Fibroblast of skin of right quadriceps (primary cell): Measurements from ENCODE around the gene RAX.
"Not testable (repeated sequence)": the region's sequence is repeated elsewhere in the genome, so short reads cannot be mapped to it uniquely, and the experiment has no call there.

Experiments used
- DNase-seq: peaks from one replicate; pipeline ENCODE4 v3.0.0-alpha.2; 2013

RAX gene

DNA sequence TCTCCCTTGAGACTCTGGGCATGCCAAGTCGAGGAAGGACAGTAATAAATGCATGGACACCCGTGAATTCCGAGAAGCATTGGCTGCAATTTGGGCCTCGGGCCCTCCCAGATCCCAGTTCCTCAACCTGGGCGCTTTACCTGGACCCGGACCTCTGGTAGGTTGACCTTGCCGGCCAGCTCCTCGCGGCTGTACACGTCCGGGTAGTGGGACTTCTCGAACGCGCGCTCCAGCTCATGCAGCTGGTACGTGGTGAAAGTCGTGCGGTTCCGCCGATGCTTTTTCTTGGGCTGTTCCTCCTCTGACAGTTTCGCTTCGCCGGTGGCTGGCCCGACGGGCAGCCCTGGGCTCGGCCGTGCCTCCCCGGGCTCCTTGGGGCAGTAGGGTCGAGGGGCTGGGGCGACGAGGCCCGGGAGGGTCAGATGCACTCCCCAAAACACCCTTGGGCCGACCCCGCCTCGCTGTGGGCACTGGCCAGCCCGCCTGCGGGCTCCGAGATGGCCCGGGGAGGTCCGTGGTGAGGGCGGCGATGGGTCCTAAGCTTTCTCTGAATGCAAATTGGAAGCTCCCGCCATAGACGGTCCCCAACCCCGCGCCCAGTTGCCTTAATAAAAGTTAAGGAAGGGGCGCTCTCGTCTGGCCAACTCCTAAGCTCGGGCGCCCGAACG lies 899 bp downstream of the RAX start:
- no peak for DNase-seq

DNA sequence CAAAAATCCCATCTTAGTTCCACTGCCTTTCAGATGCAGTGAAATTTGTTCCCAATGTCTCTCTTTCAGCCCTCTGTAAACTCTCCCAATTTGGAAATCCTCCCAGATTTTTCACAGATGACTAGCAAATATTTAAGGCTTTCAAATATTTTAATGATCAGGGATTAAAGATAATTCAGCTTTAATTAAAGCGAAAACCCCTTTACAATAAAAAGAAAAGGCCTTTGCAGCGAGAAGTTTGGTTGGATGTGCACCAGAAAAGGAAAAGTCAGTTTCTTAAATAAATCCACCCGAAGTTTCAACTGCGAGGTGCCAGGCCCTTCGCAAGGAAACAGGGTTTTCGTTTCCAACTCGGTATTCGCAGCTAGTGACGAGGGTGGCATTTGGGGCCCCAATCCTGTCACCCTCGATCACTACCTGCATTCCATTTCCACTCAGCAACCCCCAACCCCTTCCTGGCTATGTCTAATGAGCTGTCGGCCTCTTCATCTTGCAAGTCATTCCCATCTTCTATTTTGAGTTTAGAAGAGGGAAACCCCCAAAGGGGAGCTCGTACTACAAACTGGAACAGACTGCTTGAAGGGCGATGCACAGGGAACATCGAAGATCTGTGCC lies 1.5 kb downstream of the RAX start:
- no peak for DNase-seq

DNA sequence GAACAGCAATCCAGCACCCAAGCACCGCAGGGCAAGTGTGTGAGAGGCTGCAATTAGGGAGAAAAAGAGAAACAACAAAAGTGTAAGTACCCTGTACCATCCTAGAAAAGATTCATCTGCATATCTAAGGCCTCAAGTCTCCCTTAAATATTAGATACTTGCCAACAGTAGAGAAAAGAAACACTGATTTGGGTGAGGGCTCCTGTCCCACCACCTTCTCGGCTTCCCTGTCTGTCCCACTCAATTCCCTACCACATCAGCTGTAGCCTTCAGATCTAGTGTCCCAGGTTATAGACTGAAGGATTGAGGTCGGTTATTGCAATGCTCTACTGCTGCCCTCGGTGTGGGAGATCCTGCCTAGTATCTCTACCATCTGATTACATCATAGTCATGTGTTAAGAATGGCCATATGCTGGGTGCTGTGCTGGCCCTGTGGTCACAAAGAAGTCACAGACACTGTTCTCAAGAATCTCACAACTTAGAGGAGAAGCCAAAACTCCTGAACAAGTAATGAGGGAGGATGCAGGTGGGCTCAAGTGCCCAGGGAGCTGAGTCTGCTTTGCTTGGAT lies 2.5 kb downstream of the RAX start:
- DNase-seq: no peak

DNA sequence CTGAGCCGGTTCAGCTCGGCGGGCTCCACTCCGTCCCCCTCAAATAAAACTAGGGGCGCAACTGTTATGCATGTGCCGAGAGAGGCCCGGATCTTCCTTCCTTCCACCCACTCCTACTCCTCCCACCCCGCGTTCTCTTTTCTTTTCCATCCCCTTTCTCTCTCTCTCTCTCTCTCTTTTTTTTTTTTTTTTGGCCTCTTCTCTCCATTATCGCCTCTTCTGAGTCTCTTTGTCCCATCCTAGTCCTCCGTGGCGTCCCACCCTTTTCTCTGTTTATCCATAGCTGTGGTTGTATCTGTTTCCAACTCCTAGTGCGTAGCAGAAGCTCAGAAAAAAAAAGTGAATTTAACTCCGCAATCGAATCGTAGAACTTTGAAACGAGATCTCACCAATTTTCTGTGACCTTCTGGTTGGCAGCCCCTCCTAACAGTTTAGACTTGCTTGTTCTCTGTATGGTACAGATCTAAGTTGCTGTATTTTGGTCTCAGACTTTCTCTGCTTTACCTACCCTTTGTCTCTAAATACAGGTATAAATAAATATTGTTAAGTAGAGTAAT lies 3.6 kb downstream of the RAX start:
- DNase-seq: no peak

DNA sequence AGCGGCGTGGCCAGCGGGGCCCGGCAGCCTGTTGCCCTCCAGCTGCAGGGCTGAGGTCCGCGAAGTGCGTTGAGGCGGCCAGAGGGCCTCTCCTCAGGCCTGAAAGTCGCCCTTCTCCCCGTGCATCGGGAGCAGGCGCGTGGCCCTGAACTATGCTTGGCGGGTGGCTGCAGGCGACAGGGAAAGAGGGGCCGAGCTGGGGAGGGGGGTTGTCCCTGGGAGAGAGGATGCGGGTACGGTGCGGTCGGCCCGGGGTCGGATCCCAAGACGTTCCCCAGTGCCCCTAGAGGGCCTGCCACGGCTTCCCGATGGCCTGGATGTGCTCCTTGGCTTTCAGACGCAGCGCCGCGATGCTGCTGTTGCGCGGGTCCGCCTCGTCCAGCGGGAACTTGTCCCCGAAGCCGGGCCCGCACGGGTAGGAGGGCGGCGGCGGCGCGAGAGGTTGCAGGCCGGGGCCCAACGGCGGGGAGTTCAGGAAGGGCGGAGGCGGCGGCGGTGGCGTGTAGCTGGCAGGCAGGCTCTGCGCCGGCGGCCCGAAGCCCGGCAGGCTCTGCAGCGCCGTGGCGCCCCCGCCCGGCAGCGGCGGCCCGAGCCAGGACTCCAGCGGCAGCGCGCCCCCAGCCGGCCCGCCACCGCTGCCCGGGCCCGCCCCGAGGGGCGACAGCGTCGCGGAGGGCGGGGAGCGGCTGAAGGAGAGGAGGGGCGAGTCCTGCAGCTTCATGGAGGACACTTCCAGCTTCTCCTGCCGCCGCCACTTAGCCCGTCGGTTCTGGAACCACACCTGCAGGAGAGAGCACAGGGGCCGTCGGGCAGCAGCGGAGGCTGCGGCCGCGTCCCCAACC lies 4.3 kb downstream of the RAX start:
- DNase-seq: no peak

DNA sequence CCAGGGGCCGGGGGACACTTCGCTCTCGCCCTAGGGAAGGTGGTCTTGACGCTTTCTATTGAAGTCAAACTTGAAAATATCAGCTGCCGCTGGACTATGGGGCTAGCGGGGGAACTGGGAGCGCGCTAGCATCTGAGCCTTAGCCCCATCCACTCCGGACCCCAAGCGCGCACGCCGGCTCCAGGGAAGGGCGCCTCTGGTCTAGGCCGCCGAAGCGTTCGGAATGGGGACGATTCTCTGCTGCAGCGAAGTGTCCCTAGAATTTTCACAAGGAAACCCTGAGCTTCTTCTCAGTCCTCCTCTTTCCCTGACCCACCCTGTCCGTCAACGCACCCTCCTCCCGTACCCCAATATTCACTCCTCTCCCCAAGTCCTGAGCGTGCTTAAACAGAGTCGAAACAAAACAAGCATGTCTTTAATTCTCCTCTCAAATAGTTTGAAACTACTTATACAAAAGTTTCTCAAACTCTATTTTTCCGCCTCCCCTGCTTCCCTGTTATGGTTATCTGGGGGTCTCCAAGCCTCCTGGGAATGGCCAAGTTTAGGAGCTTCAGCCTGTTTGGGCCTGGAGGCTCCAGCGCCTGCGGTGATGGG lies 5.0 kb downstream of the RAX start:
- no peak for DNase-seq

DNA sequence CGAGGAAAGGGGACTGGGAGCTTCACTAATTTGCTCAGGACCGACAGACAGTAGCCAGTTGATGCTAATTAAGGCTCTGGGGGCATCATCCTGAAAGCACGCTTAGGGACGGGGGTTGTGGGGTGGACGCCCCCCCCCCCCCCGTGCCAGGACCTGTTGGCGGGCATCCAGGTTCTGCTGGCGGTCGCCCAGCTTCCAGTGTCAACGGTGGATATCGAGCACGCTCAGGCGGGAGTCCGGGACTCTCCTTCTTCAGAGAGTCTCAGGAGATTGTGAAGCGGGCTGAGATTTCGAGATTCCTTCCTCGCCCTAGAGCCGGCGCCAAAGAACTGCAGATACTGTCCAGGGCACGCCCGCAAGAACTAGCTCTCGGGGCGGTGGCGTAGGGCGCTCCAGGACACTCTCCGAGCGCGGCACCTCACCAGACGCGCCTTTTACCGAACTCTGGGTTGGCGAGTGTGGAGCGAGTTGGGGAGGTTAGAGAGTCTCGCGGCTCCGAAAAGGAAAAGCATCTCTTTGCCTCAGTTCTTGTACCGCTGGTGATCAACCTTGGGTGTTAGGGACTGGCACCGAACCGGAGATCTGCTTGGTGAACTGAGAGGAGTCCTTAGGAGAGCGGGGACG lies 5.6 kb downstream of the RAX start:
- DNase-seq: no peak

DNA sequence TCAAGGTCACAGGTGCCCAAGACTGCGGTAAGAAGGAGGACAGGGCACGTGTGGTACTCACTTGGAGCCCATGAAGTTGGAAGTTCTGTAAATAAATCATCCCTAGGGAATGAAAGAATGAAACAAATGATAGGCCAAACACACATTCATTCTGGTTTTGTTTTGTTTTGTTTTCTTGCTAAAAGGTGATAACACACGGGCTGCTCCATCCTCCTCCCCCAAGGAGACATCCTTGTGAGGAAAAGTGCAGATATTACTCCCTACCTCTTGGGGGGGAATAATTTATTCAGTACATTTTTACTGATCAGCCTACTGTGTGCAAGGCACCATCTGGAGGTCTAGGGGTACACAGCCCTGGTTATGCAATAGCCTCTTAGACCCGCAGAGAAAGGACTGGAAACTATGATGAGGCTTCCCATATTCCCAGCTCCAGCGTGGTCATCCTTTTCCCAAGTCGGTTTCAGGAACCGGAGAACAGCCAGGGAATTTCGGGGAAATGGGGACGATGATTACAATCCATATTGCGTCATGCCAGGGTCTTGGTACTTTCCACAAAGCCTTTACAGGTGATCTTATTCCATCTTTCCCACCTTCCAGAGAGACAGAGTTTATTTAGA lies 6.3 kb downstream of the RAX start:
- DNase-seq: no peak

DNA sequence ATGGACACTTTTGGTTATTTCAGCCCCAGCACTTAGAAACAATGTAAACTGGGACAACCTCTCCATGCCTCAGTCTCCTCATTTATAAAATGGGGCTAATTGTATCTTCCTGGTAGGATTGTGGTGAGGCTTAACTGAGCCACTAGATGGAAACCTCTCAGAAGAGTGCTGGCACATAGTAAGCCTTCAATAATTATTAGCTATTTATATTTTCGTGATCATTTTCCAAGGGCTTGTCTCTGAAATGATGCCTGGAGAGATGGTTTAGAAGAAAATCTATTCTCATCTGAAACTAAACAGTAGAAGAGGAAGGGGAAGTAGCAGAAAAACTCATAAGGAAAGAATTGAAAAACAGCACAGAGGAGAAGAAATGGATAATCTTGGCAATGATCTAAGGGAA lies 6.8 kb downstream of the RAX start:
- no peak for DNase-seq

DNA sequence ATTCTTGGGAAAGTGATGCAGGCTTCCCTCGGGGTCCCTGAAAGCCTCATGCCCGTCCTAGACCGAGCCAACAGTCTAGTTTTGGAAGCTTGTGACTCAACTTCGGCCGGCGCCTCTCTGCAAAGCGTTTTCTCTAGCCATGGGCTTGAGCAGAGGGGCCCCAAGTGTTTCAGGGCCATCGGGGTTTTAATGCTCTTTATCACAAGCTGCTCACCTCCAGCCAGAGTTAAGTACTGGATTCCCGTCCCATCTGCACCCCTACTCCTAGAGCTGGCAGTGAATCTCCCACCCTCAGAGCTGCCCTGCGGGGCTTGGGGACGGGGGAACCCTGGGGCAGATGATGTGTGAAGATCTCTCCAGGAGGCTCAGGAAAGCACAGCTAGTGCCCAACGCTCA lies 7.3 kb downstream of the RAX start:
- DNase-seq: no peak

DNA sequence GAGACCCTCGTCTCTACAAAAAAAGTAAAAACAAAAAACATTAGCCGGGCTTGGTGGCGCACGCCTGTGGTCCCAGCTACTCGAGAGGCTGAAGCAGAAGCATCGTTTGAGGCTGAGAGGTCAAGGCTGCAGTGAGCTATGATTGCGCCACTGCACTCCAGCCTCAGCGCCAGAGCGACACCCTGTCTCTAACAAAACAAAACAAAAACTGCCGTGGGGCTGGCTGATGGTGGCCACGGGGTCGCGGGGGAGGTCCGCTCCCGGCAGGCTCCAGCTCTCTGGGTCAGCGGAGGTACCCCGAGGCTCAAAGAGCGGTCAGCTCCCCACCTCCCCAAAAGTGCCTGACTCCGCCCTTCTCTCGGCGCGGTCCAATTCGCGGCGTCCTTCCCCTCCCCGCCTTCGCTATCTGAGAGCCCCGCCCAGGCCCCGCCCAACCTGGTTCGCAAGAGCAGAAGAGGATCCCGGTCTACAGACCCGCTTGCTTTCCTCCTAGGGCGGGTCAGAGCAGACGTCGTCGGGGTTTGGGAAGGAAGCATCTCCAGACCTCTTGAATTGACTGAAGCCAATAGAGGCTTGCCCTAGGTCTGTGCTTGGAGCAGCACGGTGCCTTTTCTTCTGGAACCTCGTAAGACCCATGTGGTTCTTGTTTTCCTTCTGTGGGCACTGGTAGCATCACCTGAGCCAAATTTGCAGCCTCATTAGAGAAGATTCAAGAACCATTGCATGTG lies 7.8 kb downstream of the RAX start:
- DNase-seq: no peak

DNA sequence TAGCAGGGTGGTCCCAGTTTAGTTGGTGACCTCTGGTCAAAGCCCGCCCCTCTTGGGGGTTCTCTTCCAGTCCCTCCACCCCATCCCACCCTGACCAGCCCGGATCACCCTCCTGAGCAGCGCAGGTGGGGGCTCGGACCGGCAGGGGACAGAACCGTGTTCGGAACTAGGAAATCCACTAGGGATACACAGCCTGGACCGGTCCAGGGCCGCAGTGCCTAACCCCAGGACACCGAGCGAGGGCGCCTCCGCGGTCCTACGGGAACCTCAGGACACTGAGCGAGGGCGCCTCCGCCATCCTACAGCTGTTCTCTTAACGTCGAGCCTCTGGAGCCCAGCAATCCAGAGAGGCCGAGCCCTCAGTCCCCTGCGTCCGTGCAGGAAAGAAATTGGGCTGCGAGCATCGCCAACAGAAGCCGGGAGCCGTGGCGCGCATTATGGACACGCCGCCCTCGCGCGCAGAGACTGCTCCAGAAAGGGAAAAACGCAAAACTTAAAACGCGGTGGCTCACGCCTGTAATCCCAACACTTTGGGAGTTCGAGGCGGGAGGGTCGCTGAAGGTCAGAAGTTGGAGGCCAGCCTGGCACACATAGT lies 8.5 kb downstream of the RAX start:
- no peak for DNase-seq

DNA sequence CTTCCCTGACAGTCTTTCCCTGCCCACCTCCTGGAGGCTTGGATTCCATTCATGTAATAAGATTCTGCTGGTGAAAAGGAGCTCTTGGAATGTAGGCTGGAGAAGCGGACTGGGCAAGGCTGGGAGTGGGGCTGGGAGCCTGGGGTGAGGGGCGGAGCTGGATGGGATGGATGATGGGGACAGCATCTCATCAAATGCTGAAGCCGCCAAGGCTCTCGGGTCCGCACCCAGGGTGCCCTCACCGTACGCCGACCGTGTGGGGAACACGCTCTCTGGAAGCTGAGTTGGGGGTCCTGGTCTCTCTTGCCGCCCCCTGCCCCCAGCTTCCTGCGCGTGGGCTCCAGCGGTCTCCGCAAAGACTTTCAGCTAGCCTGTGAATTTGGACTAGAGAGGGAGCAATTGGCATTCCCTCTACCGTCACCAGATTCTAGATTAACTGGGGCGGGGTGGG lies 9.1 kb downstream of the RAX start:
- DNase-seq: no peak

DNA sequence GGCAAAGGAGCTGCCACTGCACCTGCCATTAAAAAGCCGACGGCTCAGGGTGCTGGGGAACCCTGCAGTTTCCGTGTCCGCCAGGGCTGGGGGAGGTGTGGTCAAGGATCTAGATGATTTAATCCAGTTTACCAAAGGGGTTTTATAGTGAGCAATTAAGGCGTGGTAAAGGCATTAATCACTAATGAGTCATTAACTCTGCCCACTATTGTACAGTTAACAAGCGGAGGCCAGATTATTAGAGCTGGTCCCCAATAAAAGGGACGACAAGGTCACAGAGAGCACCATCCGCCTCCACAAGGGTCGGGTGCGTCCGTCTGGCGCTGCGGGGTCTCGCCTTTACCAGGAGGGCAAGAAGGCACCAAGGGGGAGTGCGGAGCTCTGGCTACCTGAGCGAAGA lies 9.6 kb downstream of the RAX start:
- no peak for DNase-seq

DNA sequence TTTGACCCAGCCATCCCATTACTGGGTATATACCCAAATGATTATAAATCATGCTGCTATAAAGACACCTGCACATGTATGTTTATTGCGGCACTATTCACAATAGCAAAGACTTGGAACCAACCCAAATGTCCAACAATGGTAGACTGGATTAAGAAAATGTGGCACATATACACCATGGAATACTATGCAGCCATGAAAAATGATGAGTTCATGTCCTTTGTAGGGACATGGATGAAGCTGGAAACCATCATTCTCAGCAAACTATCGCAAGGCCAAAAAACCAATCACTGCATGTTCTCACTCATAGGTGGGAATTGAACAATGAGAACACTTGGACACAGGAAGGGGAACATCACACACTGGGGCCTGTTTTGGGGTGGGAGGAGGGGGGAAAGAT lies 11.0 kb downstream of the RAX start:
- DNase-seq: not testable (repeated sequence)

DNA sequence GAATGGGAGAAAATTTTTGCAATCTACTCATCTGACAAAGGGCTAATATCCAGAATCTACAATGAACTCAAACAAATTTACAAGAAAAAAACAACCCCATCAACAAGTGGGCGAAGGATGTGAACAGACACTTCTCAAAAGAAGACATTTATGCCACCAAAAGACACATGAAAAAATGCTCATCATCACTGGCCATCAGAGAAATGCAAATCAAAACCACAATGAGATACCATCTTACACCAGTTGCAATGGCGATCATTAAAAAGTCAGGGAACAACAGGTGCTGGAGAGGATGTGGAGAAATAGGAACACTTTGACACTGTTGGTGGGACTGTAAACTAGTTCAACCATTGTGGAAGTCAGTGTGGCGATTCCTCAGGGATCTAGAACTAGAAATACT lies 11.4 kb downstream of the RAX start:
- DNase-seq: not testable (repeated sequence)

DNA sequence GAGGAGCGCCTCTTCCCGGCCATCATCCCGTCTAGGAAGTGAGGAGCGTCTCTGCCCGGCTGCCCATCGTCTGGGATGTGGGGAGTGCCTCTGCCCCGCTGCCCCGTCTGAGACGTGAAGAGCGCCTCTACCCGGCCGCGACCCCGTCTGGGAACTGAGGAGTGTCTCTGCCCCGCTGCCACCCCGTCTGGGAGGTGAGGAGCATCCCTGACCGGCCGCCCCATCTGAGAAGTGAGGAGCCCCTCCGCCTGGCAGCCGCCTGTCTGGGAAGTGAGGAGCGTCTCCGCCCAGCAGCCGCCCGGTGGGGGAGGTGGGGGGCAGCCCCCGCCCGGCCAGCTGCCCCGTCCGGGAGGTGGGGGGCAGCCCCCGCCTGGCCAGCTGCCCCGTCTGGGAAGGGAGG lies 17.8 kb downstream of the RAX start:
- DNase-seq: not testable (repeated sequence)

DNA sequence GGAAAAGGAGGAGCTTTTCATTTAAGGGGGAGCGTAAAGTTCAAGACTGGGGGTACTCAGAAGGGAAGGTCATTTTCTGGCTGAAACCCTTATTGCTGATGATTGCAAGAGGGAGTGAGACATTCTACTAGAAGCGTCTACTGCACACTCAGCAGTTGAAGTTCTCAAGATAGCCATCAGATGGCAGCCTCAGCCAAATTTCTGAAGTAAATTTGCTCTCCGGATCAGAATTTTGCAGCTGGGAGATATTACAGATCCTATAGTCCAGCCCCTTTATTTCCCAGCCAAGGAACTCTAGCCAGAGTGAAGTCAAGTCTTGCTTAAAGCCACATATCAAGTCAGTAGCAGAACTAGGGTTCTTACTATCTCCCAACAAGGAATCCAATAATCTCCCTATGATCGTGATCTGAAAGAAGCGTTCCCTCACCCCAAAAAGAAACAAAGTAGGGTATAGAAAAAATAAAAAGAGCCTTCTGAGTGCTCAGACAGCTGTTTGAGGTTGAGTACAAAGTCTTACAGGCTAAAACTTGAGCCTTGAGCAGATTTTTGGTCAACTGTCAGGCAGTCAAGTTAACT lies 24.0 kb downstream of the RAX start:
- peak; percentile 80 for DNase-seq

DNA sequence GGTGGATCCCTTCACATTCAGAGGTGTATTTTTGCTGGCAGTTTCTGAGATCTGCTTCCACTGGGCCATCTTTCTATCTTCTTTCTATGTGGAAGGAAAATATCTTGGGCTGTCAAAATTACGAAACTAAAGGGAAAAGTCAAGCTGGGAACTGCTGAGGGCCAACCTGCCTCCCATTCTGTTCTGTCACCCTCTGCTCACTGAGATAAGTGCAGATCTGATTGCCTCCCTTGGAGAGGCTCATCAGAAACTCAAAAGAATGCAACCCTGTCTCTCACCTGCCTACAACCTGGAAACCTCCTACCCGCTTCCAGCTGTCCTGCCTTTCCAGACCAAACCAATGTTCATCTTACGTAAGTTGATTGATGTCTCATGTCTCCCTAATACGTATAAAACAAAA lies 26.5 kb downstream of the RAX start:
- no peak for DNase-seq

DNA sequence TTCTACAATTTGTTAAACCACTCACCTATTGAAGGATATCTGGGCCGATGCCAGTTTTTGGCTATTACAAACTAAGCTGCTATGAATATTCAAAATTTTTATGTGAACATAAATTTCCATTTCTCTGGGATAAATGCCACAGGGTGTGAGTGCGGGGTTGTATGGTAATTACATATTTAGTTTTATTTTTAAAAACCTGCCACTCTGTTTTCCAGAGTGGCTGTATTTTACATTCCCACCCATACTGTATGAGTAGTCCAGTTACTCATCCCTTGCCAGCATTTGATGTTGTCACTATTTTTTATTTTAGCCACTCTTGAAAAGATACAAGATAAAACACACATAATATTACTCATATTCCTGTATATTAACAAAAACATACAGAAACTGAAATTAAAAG lies 30.3 kb downstream of the RAX start:
- no peak for DNase-seq

DNA sequence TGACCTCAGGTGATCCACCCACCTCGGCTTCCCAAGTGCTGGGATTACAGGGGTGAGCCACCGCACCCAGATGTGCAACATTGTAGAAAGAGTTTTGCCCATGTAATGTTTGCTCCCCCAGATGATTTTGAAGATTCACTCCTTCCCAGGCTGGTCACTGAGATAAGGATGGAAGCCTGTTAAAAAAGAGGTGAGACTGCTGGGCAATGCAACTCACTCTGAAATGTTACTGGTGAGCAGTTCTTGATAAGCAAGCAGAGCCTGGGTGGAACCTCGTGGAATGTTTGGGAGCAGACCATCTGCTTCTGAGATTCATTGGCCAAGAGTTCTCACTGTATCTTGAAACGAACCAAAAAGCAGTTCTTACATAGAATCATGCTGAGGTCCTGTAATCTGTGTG lies 33.6 kb downstream of the RAX start:
- no peak for DNase-seq
